Glomerular visceral epithelial cell (primary cell): Measurements from ENCODE around the gene TIMP2.
A peak's percentile ranks its signal among the peaks of the same experiment; 100 is the strongest.
"Not testable (repeated sequence)": the region's sequence is repeated elsewhere in the genome, so short reads cannot be mapped to it uniquely, and the experiment has no call there.

Source experiments
- DNase-seq: peaks from one replicate; pipeline ENCODE4 v3.0.0-alpha.2; 2016; ENCODE audit errors: extremely low spot score

The TIMP2 gene

GRCh38 chr17:78925234-78925633 lies at the start of gene TIMP2:
TSS of gene TIMP2 (minus strand) at chr17:78925387. CDS start at chr17:78925088, 299 bp downstream.
- DNase-seq = peak; percentile 88

- no peak for DNase-seq
Observed at GRCh38 chr17:78973792-78974520, 48.8 kb upstream of the TIMP2 start.

GRCh38 chr17:78973196-78973595 lies 48.0 kb upstream of the TIMP2 start:
- no peak for DNase-seq

GRCh38 chr17:78972507-78973105 lies 47.4 kb upstream of the TIMP2 start:
- no peak for DNase-seq

GRCh38 chr17:78971756-78972506 lies 46.7 kb upstream of the TIMP2 start:
- no peak for DNase-seq

GRCh38 chr17:78970834-78971755 lies 45.9 kb upstream of the TIMP2 start:
- peak; percentile 79 for DNase-seq

- DNase-seq = no peak
Observed at GRCh38 chr17:78969865-78970264, 44.7 kb upstream of the TIMP2 start.

GRCh38 chr17:78967782-78968362 lies 42.7 kb upstream of the TIMP2 start:
- no peak for DNase-seq

- no peak for DNase-seq
Observed at GRCh38 chr17:78966910-78967600, 41.9 kb upstream of the TIMP2 start.

GRCh38 chr17:78966123-78966813 lies 41.1 kb upstream of the TIMP2 start:
- DNase-seq = no peak

GRCh38 chr17:78965491-78965924 lies 40.3 kb upstream of the TIMP2 start:
- DNase-seq = no peak

GRCh38 chr17:78963378-78963777 lies 38.2 kb upstream of the TIMP2 start:
- no peak for DNase-seq

GRCh38 chr17:78962984-78963348 lies 37.8 kb upstream of the TIMP2 start:
- not testable (repeated sequence) for DNase-seq

- DNase-seq = no peak
Observed at GRCh38 chr17:78962345-78962983, 37.3 kb upstream of the TIMP2 start.

- DNase-seq = no peak
Observed at GRCh38 chr17:78961571-78961970, 36.4 kb upstream of the TIMP2 start.

- no peak for DNase-seq
Observed at GRCh38 chr17:78960928-78961327, 35.7 kb upstream of the TIMP2 start.

- DNase-seq = no peak
Observed at GRCh38 chr17:78959803-78960202, 34.6 kb upstream of the TIMP2 start.

- DNase-seq = peak; percentile 47
Observed at GRCh38 chr17:78958641-78959127, 33.5 kb upstream of the TIMP2 start.

- DNase-seq = peak; percentile 65
Observed at GRCh38 chr17:78957128-78957527, 31.9 kb upstream of the TIMP2 start.
